Calu3 (cell line): ENCODE results near the gene TRABD2B. TPM values are rescaled to one million over a fixed set of nuclear protein-coding genes. Genes with fewer than 3 reads are reported as not detected.

ENCODE experiments used
- BruUV-seq: library from RNA; stranded (reverse); fragments of 400-500 nt; replicated peaks from 2 replicates; lab custom pipeline; 2021; lab: Mats Ljungman, UMichigan
- CTCF ChIA-PET: fragments of 300-600 bp; sonication (Branson Sonifier 250); formaldehyde crosslinking; loops from one replicate; lab custom pipeline; 2022; ENCODE audit warnings: antibody characterized with exemption; lab: Charles Lee
- DNase-seq: peaks from one replicate; pipeline ENCODE4 v3.0.0; 2022
- H3K27ac Mint-ChIP-seq: one replicate; pipeline ENCODE4 v1.8.0; 2022; ENCODE audit warnings: mixed read lengths; ENCODE audit not compliant: unreplicated experiment
- H3K27me3 Mint-ChIP-seq: one replicate; pipeline ENCODE4 v1.8.0; 2022; ENCODE audit warnings: mixed read lengths; ENCODE audit not compliant: unreplicated experiment
- H3K36me3 Mint-ChIP-seq: one replicate; pipeline ENCODE4 v1.8.0; 2022; ENCODE audit warnings: mild to moderate bottlenecking, moderate library complexity, mixed read lengths; ENCODE audit not compliant: insufficient read depth, unreplicated experiment
- H3K4me1 Mint-ChIP-seq: one replicate; pipeline ENCODE4 v1.8.0; 2022; ENCODE audit warnings: mild to moderate bottlenecking, low read depth, mixed read lengths; ENCODE audit not compliant: unreplicated experiment
- H3K4me3 Mint-ChIP-seq: one replicate; pipeline ENCODE4 v1.8.0; 2022; ENCODE audit warnings: mild to moderate bottlenecking, low read depth, moderate library complexity, mixed read lengths; ENCODE audit not compliant: unreplicated experiment
- H3K9me3 Mint-ChIP-seq: one replicate; pipeline ENCODE4 v1.8.0; 2022; ENCODE audit warnings: low read depth, mixed read lengths; ENCODE audit not compliant: unreplicated experiment
- CTCF ChIP-seq: fragments of 200-600 bp; IDR thresholded peaks from one replicate; pipeline ENCODE4 v1.8.0; 2022; ENCODE audit warnings: antibody characterized with exemption; ENCODE audit not compliant: unreplicated experiment
- intact Hi-C: fragments of 100-400 bp; cut with micrococcal nuclease; formaldehyde crosslinking; loops from one replicate; pipeline ENCODE4 v1.10.0; 2022; ENCODE audit not compliant: unreplicated experiment
- total RNA-seq: library from RNA; stranded (reverse); gene quantifications from 2 replicates; pipeline ENCODE4 v1.2.3, GENCODE V29; 2022

TRABD2B gene
- total RNA-seq, 1 experiment from 2014 or later = 0.42 TPM

GRCh38 chr1:47769983-47770382 is 227.2 kb downstream of the TRABD2B start:
- CTCF ChIA-PET = no interaction called here
- BruUV-seq = no TSS peak

GRCh38 chr1:47769295-47769694 is 227.9 kb downstream of the TRABD2B start:
- CTCF ChIA-PET = no interaction called here
- no TSS peak for BruUV-seq
- H3K4me3 Mint-ChIP-seq = no peak overlapping the region
- H3K36me3 Mint-ChIP-seq = no peaks in the 10 kb centered on the region
- DNase-seq = no peak
- H3K9me3 Mint-ChIP-seq = no peaks in the 10 kb centered on the region
- peaks cover 7% of the 10 kb centered on the region for H3K4me1 Mint-ChIP-seq
- H3K27ac Mint-ChIP-seq = no peak overlapping the region
- intact Hi-C loops = no loop called here
- peaks cover 44% of the 10 kb centered on the region for H3K27me3 Mint-ChIP-seq
- no peak for TF ChIP-seq CTCF

More at GRCh38 chr1:47769983-47770382, 227.2 kb downstream of the TRABD2B start:
- Mint-ChIP-seq H3K36me3 (no peaks in the 10 kb centered on the region), H3K4me1 (peaks cover 7% of the 10 kb centered on the region), H3K9me3 (no peaks in the 10 kb centered on the region), H3K27ac (no peak overlapping the region), H3K27me3 (peaks cover 45% of the 10 kb centered on the region), H3K4me3 (no peak overlapping the region)
- intact Hi-C loops = no loop called here
- DNase-seq = no peak
- TF ChIP-seq CTCF = no peak

- Mint-ChIP-seq H3K9me3 (no peaks in the 10 kb centered on the region), H3K36me3 (no peaks in the 10 kb centered on the region), H3K27me3 (peaks cover 30% of the 10 kb centered on the region), H3K4me3 (no peak overlapping the region), H3K27ac (no peak overlapping the region), H3K4me1 (peaks cover 7% of the 10 kb centered on the region)
- DNase-seq = no peak
- TF ChIP-seq CTCF = no peak
- BruUV-seq = no TSS peak
- CTCF ChIA-PET = no interaction called here
- intact Hi-C loops = no loop called here
Measured at GRCh38 chr1:47767741-47768100, 229.5 kb downstream of the TRABD2B start.

GRCh38 chr1:47766832-47767740 is 230.1 kb downstream of the TRABD2B start:
- H3K27ac Mint-ChIP-seq = no peak overlapping the region
- CTCF ChIA-PET = no interaction called here
- no TSS peak for BruUV-seq
- no peak for DNase-seq
- no peaks in the 10 kb centered on the region for H3K36me3 Mint-ChIP-seq
- peaks cover 34% of the 10 kb centered on the region for H3K27me3 Mint-ChIP-seq
- H3K4me3 Mint-ChIP-seq = no peak overlapping the region
- H3K9me3 Mint-ChIP-seq = no peaks in the 10 kb centered on the region
- H3K4me1 Mint-ChIP-seq = peaks cover 7% of the 10 kb centered on the region
- intact Hi-C loops = no loop called here
- no peak for TF ChIP-seq CTCF
